HCT116 (cell line): ENCODE measurements around the gene SVBP. TPM values are rescaled to one million over a fixed set of nuclear protein-coding genes. Genes with fewer than 3 reads are reported as not detected.

Experiments used
- ATAC-seq: fragments of 200-7000 bp; cut with Tn5 transposase; 2 replicates; pipeline ENCODE4 v1.9.1; 2020; ENCODE audit warnings: mild to moderate bottlenecking, moderate library complexity
- BruUV-seq: library from RNA; stranded (reverse); fragments of 400-500 nt; replicated peaks from 2 replicates; lab custom pipeline; 2021; lab: Mats Ljungman, UMichigan
- CTCF ChIA-PET: fragments of 300-600 bp; sonication (Branson Sonifier 250); formaldehyde crosslinking; loops from one replicate; lab custom pipeline; 2021; ENCODE audit warnings: antibody characterized with exemption; lab: Charles Lee
- POLR2A ChIA-PET: fragments of 300-600, 350-600 bp; sonication (Branson Sonifier 250); formaldehyde crosslinking; loops from one replicate; lab custom pipeline; 2021; ENCODE audit warnings: antibody characterized with exemption; lab: Charles Lee
- RAD21 ChIA-PET, 2 experiments: fragments of 300-600 bp; sonication (Branson Sonifier 250); formaldehyde crosslinking; loops; one replicate each; lab custom pipeline; 2023; ENCODE audit warnings: low total read pairs in 2 of 2; ENCODE audit not compliant: uncharacterized antibody in 2 of 2, unreplicated experiment in 2 of 2, low non-redundant PET in 1 of 2; lab: Charles Lee
- DNase-seq: peaks from one replicate; pipeline ENCODE4 v3.0.0-alpha.2; 2010; ENCODE audit warnings: low read depth, low spot score
- H2AFZ ChIP-seq: fragments of 200-600 bp; shearing (Covaris generic), sonication (generic); 2 replicates; pipeline ENCODE4 v1.6.1; 2017; ENCODE audit warnings: low read depth, mixed run types, mixed read lengths, antibody characterized with exemption, low read length; ENCODE audit not compliant: poor library complexity, severe bottlenecking
- H3K27ac ChIP-seq: 2 replicates; pipeline ENCODE4 v1.5.1; 2012; ENCODE audit warnings: low read depth, low read length
- H3K27me3 ChIP-seq: fragments of 200-600 bp; sonication (generic); 2 replicates; pipeline ENCODE4 v1.6.1; 2016; ENCODE audit warnings: mixed run types, low read length, mixed read lengths; ENCODE audit not compliant: insufficient read depth
- H3K36me3 ChIP-seq, 2 experiments: fragments of 200-500 bp in 1 of 2; fragments of 200-600 bp in 1 of 2; sonication (Bioruptor generic) in 1 of 2; sonication (generic) in 1 of 2; 2 replicates each; pipeline versions ENCODE4 v1.5.1 to v1.6.1; 2014 to 2016; ENCODE audit warnings: low read length in 2 of 2, inconsistent platforms in 1 of 2, mixed read lengths in 1 of 2, mixed run types in 1 of 2; ENCODE audit not compliant: insufficient read depth in 2 of 2, control insufficient read depth in 1 of 2
- H3K4me1 ChIP-seq, 2 experiments: fragments of 200-600 bp in 1 of 2; sonication (generic) in 1 of 2; 2 replicates each; pipeline versions ENCODE4 v1.5.1 to v1.6.1; 2012 to 2017; ENCODE audit warnings: low read length in 2 of 2, inconsistent platforms in 1 of 2, mild to moderate bottlenecking in 1 of 2, mixed read lengths in 1 of 2, mixed run types in 1 of 2, moderate library complexity in 1 of 2; ENCODE audit not compliant: insufficient read depth in 2 of 2, control insufficient read depth in 1 of 2
- H3K4me2 ChIP-seq: fragments of 200-600 bp; sonication (generic); 2 replicates; pipeline ENCODE4 v1.6.1; 2017; ENCODE audit warnings: mixed run types, low read length, mixed read lengths
- H3K4me3 ChIP-seq, 2 experiments: fragments of 200-600 bp in 1 of 2; sonication (generic) in 1 of 2; replicated peaks in 1 of 2; 2 replicates each; pipeline ENCODE4 v1.5.1; 2011 to 2016; ENCODE audit warnings: low read length in 2 of 2, control low read depth in 1 of 2, low read depth in 1 of 2, mild to moderate bottlenecking in 1 of 2, mixed read lengths in 1 of 2, mixed run types in 1 of 2
- H3K79me2 ChIP-seq: fragments of 200-600 bp; sonication (generic); 2 replicates; pipeline ENCODE4 v1.6.1; 2017; ENCODE audit warnings: mild to moderate bottlenecking, mixed run types, low read length, moderate library complexity, mixed read lengths; ENCODE audit not compliant: insufficient read depth
- H3K9ac ChIP-seq: fragments of 200-600 bp; sonication (generic); 2 replicates; pipeline ENCODE4 v1.6.1; 2016; ENCODE audit warnings: low read length, mixed read lengths
- H3K9me2 ChIP-seq: fragments of 200-600 bp; sonication (generic), shearing (Covaris generic); 2 replicates; pipeline ENCODE4 v1.6.1; 2017; ENCODE audit warnings: mixed run types, mild to moderate bottlenecking, moderate library complexity; ENCODE audit not compliant: insufficient read depth
- H3K9me3 ChIP-seq, 2 experiments: fragments of 200-500 bp in 1 of 2; fragments of 200-600 bp in 1 of 2; sonication (Bioruptor generic) in 1 of 2; sonication (generic) in 1 of 2; 2 replicates each; pipeline ENCODE4 v1.6.1; 2014 to 2017; ENCODE audit warnings: low read length in 2 of 2, mixed read lengths in 2 of 2, inconsistent platforms in 1 of 2, low read depth in 1 of 2, mild to moderate bottlenecking in 1 of 2, mixed run types in 1 of 2, moderate library complexity in 1 of 2; ENCODE audit not compliant: control insufficient read depth in 1 of 2, insufficient read depth in 1 of 2
- H4K20me1 ChIP-seq: fragments of 200-600 bp; sonication (generic), shearing (Covaris generic); 2 replicates; pipeline ENCODE4 v1.6.1; 2017; ENCODE audit warnings: mixed run types, mild to moderate bottlenecking, moderate library complexity; ENCODE audit not compliant: insufficient read depth
- ATF3 ChIP-seq: IDR thresholded peaks from 2 replicates; pipeline ENCODE4 v1.6.1; 2012
- CEBPB ChIP-seq: IDR thresholded peaks from 2 replicates; pipeline ENCODE4 v1.6.1; 2012; ENCODE audit warnings: low read depth
- CTCF ChIP-seq, 3 experiments: fragments of 200-600 bp in 1 of 3; sonication (generic) in 1 of 3; IDR thresholded peaks in 2 of 3; conservative IDR thresholded peaks in 1 of 3; 2 replicates each; pipeline ENCODE4 v1.5.1; 2012 to 2017; ENCODE audit warnings: low read depth in 2 of 3, low read length in 2 of 3, antibody characterized with exemption in 1 of 3, borderline replicate concordance in 1 of 3, control low read depth in 1 of 3, mild to moderate bottlenecking in 1 of 3, mixed read lengths in 1 of 3, mixed run types in 1 of 3, moderate library complexity in 1 of 3; ENCODE audit not compliant: insufficient read depth in 1 of 3
- EGR1 ChIP-seq: IDR thresholded peaks from 2 replicates; pipeline ENCODE4 v1.6.1; 2012; ENCODE audit warnings: low read depth
- EZH2 ChIP-seq: fragments of 200-600 bp; sonication (generic); IDR thresholded peaks from 2 replicates; pipeline ENCODE4 v1.6.1; 2017; ENCODE audit warnings: antibody characterized with exemption, mixed run types
- FOSL1 ChIP-seq: IDR thresholded peaks from 2 replicates; pipeline ENCODE4 v1.6.1; 2012; ENCODE audit warnings: low read depth
- JUND ChIP-seq: IDR thresholded peaks from 2 replicates; pipeline ENCODE4 v1.6.1; 2012
- MAX ChIP-seq: IDR thresholded peaks from 2 replicates; pipeline ENCODE4 v1.6.1; 2012
- POLR2A ChIP-seq: IDR thresholded peaks from 2 replicates; pipeline ENCODE4 v1.7.0; 2011; ENCODE audit warnings: borderline replicate concordance; ENCODE audit not compliant: insufficient read depth, insufficient read length; ENCODE audit errors: extremely low read depth
- POLR2AphosphoS5 ChIP-seq: IDR thresholded peaks from 2 replicates; pipeline ENCODE4 v1.6.1; 2011; ENCODE audit warnings: mild to moderate bottlenecking, low read depth, low read length, moderate library complexity
- SP1 ChIP-seq: IDR thresholded peaks from 2 replicates; pipeline ENCODE4 v1.6.1; 2012; ENCODE audit warnings: low read depth
- SRF ChIP-seq: IDR thresholded peaks from 2 replicates; pipeline ENCODE4 v1.6.1; 2012; ENCODE audit warnings: low read depth
- YY1 ChIP-seq: IDR thresholded peaks from 2 replicates; pipeline ENCODE4 v1.6.1; 2011; ENCODE audit warnings: low read length, low read depth, moderate library complexity, mild to moderate bottlenecking; ENCODE audit not compliant: insufficient replicate concordance; ENCODE audit errors: extremely low read depth
- ZBTB33 ChIP-seq: IDR thresholded peaks from 2 replicates; pipeline ENCODE4 v1.6.1; 2011; ENCODE audit warnings: mild to moderate bottlenecking, low read length, moderate library complexity; ENCODE audit not compliant: insufficient replicate concordance; ENCODE audit errors: extremely low read depth
- ZNF274 ChIP-seq: fragments of 200-500 bp; sonication (Bioruptor generic); IDR thresholded peaks from 2 replicates; pipeline ENCODE4 v1.6.1; 2014; ENCODE audit warnings: mild to moderate bottlenecking, low read depth, low read length, inconsistent platforms
- intact Hi-C: fragments of 100-400 bp; cut with micrococcal nuclease; formaldehyde crosslinking; loops from 2 replicates; pipeline ENCODE4 v1.10.0; 2022
- total RNA-seq: library from RNA; stranded (reverse); gene quantifications from one replicate; pipeline ENCODE4 v1.2.1, GENCODE V29; 2021; ENCODE audit not compliant: unreplicated experiment

Gene SVBP
- total RNA-seq, 1 experiment from 2014 or later, result 14.4 TPM

GRCh38 chr1:42841440-42842147 is 24.4 kb upstream of the SVBP start:
- H3K9me2 ChIP-seq, result no peaks in the 10 kb centered on the region
- H3K27me3 ChIP-seq, result no peaks in the 10 kb centered on the region
- no peaks in the 10 kb centered on the region for H3K9me3 ChIP-seq
- H3K4me3 ChIP-seq, result no peak overlapping the region
- DNase-seq, result no peak
- no peaks in the 10 kb centered on the region for H4K20me1 ChIP-seq
- intact Hi-C loops, result no loop called here
- H3K4me1 ChIP-seq, result peaks cover 0 to 7% of the 10 kb centered on the region in 2 experiments; a peak in 1 of 4 replicates
- H3K36me3 ChIP-seq, result no peaks in the 10 kb centered on the region
- ChIA-PET POLR2A (interaction anchor here (0.6 kb wide), 1 partner anchor 525 kb away, joined by 4 read pairs; no protein-coding TSS in a partner anchor), RAD21 (no interaction called here), CTCF (no interaction called here)
- no peak overlapping the region for H2AFZ ChIP-seq
- no peak overlapping the region for H3K4me2 ChIP-seq
- no peak overlapping the region for H3K27ac ChIP-seq
- H3K9ac ChIP-seq, result no peak overlapping the region
- no peak for TF ChIP-seq ATF3
- no peak for TF ChIP-seq POLR2AphosphoS5
- no peak for TF ChIP-seq SRF
- TF ChIP-seq ZNF274, result no peak
- no peak for TF ChIP-seq POLR2A
- no peak for TF ChIP-seq EZH2
- no peak for TF ChIP-seq JUND
- no peak for TF ChIP-seq SP1
- TF ChIP-seq CTCF (IDR thresholded peaks at IDR 0.05 in 2 of 3, conservative IDR thresholded peaks at IDR 0.05 in 1 of 3; ENCODE audit: borderline replicate concordance in 1 of 3, insufficient read depth in 1 of 3, low read depth in 2 of 3, low read length in 2 of 3), result no peak
- no peak for TF ChIP-seq YY1
- no peak for TF ChIP-seq MAX
- no peak for TF ChIP-seq FOSL1
- TF ChIP-seq CEBPB, result no peak
- TF ChIP-seq EGR1, result no peak
- no peak for TF ChIP-seq ZBTB33
- no TSS peak for BruUV-seq
- no peak for ATAC-seq
- no peaks in the 10 kb centered on the region; the same call in 1 of the 2 replicates for H3K79me2 ChIP-seq
